ENCODE results near the gene AKT3.

AKT3 gene

GRCh38 chr1:243730487-243731150 is 119.4 kb downstream of the AKT3 start:
- DNase-seq, result peak; percentile 28

- no peak for DNase-seq
Observed at GRCh38 chr1:243729956-243730355, 120.1 kb downstream of the AKT3 start.

GRCh38 chr1:243727503-243728203 is 122.4 kb downstream of the AKT3 start:
- peak; percentile 70 for DNase-seq

- no peak for DNase-seq
Observed at GRCh38 chr1:243726806-243727502, 123.1 kb downstream of the AKT3 start.

- DNase-seq, result no peak
Observed at GRCh38 chr1:243725846-243726245, 124.2 kb downstream of the AKT3 start.

- peak; percentile 16 for DNase-seq
Observed at GRCh38 chr1:243725075-243725474, 125.0 kb downstream of the AKT3 start.

GRCh38 chr1:243723458-243724043 is 126.5 kb downstream of the AKT3 start:
- no peak for DNase-seq

- DNase-seq, result no peak
Observed at GRCh38 chr1:243723050-243723449, 127.0 kb downstream of the AKT3 start.

- DNase-seq, result no peak
Observed at GRCh38 chr1:243719476-243719875, 130.6 kb downstream of the AKT3 start.

GRCh38 chr1:243718893-243719292 is 131.2 kb downstream of the AKT3 start:
- no peak for DNase-seq

GRCh38 chr1:243718022-243718421 is 132.0 kb downstream of the AKT3 start:
- DNase-seq, result no peak

- no peak for DNase-seq
Observed at GRCh38 chr1:243716906-243717305, 133.1 kb downstream of the AKT3 start.

GRCh38 chr1:243715285-243715684 is 134.8 kb downstream of the AKT3 start:
- no peak for DNase-seq

GRCh38 chr1:243713470-243714186 is 136.4 kb downstream of the AKT3 start:
- no peak for DNase-seq

- no peak for DNase-seq
Observed at GRCh38 chr1:243712941-243713340, 137.1 kb downstream of the AKT3 start.

GRCh38 chr1:243712242-243712641 is 137.8 kb downstream of the AKT3 start:
- DNase-seq, result no peak

- DNase-seq, result no peak
Observed at GRCh38 chr1:243710467-243710866, 139.6 kb downstream of the AKT3 start.

- no peak for DNase-seq
Observed at GRCh38 chr1:243708210-243708609, 141.8 kb downstream of the AKT3 start.

GRCh38 chr1:243706563-243706962 is 143.5 kb downstream of the AKT3 start:
- DNase-seq, result no peak

- peak; percentile 24 for DNase-seq
Observed at GRCh38 chr1:243705585-243705984, 144.5 kb downstream of the AKT3 start.

- no peak for DNase-seq
Observed at GRCh38 chr1:243701872-243702271, 148.2 kb downstream of the AKT3 start.

GRCh38 chr1:243693800-243694199 is 156.2 kb downstream of the AKT3 start:
- no peak for DNase-seq

- DNase-seq, result peak; percentile 19
Observed at GRCh38 chr1:243686159-243686558, 163.9 kb downstream of the AKT3 start.
